Keratinocyte (primary cell): ENCODE results near the gene ARFIP1. TPM values are rescaled to one million over a fixed set of nuclear protein-coding genes. Genes with fewer than 3 reads are reported as not detected.

Experiments
- DNase-seq: peaks from one replicate; pipeline ENCODE4 v3.0.0-alpha.2; 2011; ENCODE audit warnings: low read depth, missing footprints, low spot score
- FAIRE-seq: peaks from 2 replicates; lab custom pipeline; 2011; peaks lifted over from hg19 to GRCh38; lab: Jason Lieb, UNC
- H2AFZ ChIP-seq: 2 replicates; pipeline ENCODE4 v1.6.0; 2012; ENCODE audit warnings: low read length, control low read depth, inconsistent platforms; ENCODE audit not compliant: control insufficient read depth
- H3K27ac ChIP-seq: 2 replicates; pipeline ENCODE4 v1.5.1; 2011; ENCODE audit warnings: low read length; ENCODE audit not compliant: control insufficient read depth, insufficient read depth
- H3K27me3 ChIP-seq: 3 replicates; pipeline ENCODE4 v1.6.0; 2011; ENCODE audit warnings: low read length; ENCODE audit not compliant: control insufficient read depth, insufficient read depth; ENCODE audit errors: extremely low read depth
- H3K36me3 ChIP-seq, 2 experiments: 2 replicates in 1 of 2; 3 replicates in 1 of 2; pipeline ENCODE4 v1.5.1; 2011; ENCODE audit warnings: low read length in 2 of 2, mild to moderate bottlenecking in 1 of 2; ENCODE audit not compliant: control insufficient read depth in 2 of 2, insufficient read depth in 2 of 2; ENCODE audit errors: extremely low read depth in 1 of 2
- H3K4me1 ChIP-seq: 3 replicates; pipeline ENCODE4 v1.5.1; 2011; ENCODE audit warnings: low read length; ENCODE audit not compliant: control insufficient read depth, insufficient read depth; ENCODE audit errors: extremely low read depth
- H3K4me2 ChIP-seq: 3 replicates; pipeline ENCODE4 v1.6.0; 2011; ENCODE audit warnings: low read depth, low read length; ENCODE audit not compliant: control insufficient read depth, insufficient read depth; ENCODE audit errors: extremely low read depth
- H3K4me3 ChIP-seq, 3 experiments: fragments of 200-600 bp in 1 of 3; sonication (generic) in 1 of 3; 2 replicates in 2 of 3; 3 replicates in 1 of 3; pipeline ENCODE4 v1.5.1; 2011 to 2016; ENCODE audit warnings: low read length in 3 of 3, mild to moderate bottlenecking in 3 of 3, control low read depth in 2 of 3, inconsistent platforms in 1 of 3, low read depth in 1 of 3, mixed read lengths in 1 of 3, mixed run types in 1 of 3, moderate library complexity in 1 of 3; ENCODE audit not compliant: control insufficient read depth in 2 of 3, insufficient read depth in 2 of 3; ENCODE audit errors: extremely low read depth in 1 of 3
- H3K79me2 ChIP-seq: 2 replicates; pipeline ENCODE4 v1.6.0; 2012; ENCODE audit warnings: low read length; ENCODE audit not compliant: control insufficient read depth, insufficient read depth
- H3K9ac ChIP-seq: 3 replicates; pipeline ENCODE4 v1.6.0; 2011; ENCODE audit warnings: low read length; ENCODE audit not compliant: control insufficient read depth, insufficient read depth; ENCODE audit errors: extremely low read depth
- H3K9me1 ChIP-seq: 3 replicates; pipeline ENCODE4 v1.6.0; 2011; ENCODE audit warnings: low read length; ENCODE audit not compliant: control insufficient read depth, insufficient read depth; ENCODE audit errors: extremely low read depth
- H3K9me3 ChIP-seq: 2 replicates; pipeline ENCODE4 v1.5.1; 2012; ENCODE audit warnings: low read depth, low read length; ENCODE audit not compliant: control insufficient read depth
- H4K20me1 ChIP-seq: 3 replicates; pipeline ENCODE4 v1.6.0; 2011; ENCODE audit warnings: low read length; ENCODE audit not compliant: control insufficient read depth, insufficient read depth; ENCODE audit errors: extremely low read depth
- EZH2 ChIP-seq: IDR thresholded peaks from one replicate; pipeline ENCODE4 v1.6.1; 2012; ENCODE audit warnings: inconsistent platforms, mild to moderate bottlenecking, low read length, moderate library complexity
- dilution Hi-C: fragments of 300-500 bp; cut with MboI; formaldehyde crosslinking; loops from one replicate; pipeline ENCODE4 v1.7.0; 2020; ENCODE audit warnings: low sequenced_read_pairs; ENCODE audit not compliant: extremely low pct_ligation_motif_present
- polyA plus RNA-seq, 5 experiments: library from polyadenylated mRNA; depleted of rRNA in 3 of 5; stranded (reverse) in 3 of 5; stranded (forward) in 1 of 5; unstranded in 1 of 5; fragments of >200 nt; gene quantifications; 1 replicate in 1 of 5; 2 replicates in 3 of 5; 3 replicates in 1 of 5; pipeline versions ENCODE4 v1.2.1 to v1.2.3, GENCODE V29; 2011 to 2012; ENCODE audit warnings: missing spikeins in 2 of 5, low read depth in 1 of 5, low replicate concordance in 1 of 5
- TF ChIP-seq, protein P1 (sequence below), 3 experiments: IDR thresholded peaks in 1 of 3; conservative IDR thresholded peaks in 1 of 3; optimal IDR thresholded peaks in 1 of 3; 2 replicates in 2 of 3; 3 replicates in 1 of 3; pipeline versions ENCODE3 to v1.5.1; 2011; ENCODE audit warnings: low read length in 3 of 3, mild to moderate bottlenecking in 3 of 3, moderate library complexity in 2 of 3, control low read depth in 1 of 3, inconsistent platforms in 1 of 3; ENCODE audit not compliant: insufficient read depth in 2 of 3; ENCODE audit errors: extremely low read depth in 1 of 3

Gene ARFIP1
- polyA plus RNA-seq, 1 donor (not counting 4 experiments of a cell fraction or from before 2014, with no cell fraction given): 44.4 TPM

GRCh38 chr4:152777488-152777887 lies 2.3 kb upstream of the ARFIP1 start:
- no peaks in the 10 kb centered on the region for H3K9me3 ChIP-seq
- FAIRE-seq: no peak
- H3K9me1 ChIP-seq: peaks cover 2% of the 10 kb centered on the region
- no peak overlapping the region for H3K4me2 ChIP-seq
- dilution Hi-C loops: no loop called here
- H3K4me3 ChIP-seq: no peak overlapping the region
- no peaks in the 10 kb centered on the region for H4K20me1 ChIP-seq
- no peak overlapping the region for H3K27ac ChIP-seq
- TF ChIP-seq EZH2: no peak
- TF ChIP-seq, protein P1, sequence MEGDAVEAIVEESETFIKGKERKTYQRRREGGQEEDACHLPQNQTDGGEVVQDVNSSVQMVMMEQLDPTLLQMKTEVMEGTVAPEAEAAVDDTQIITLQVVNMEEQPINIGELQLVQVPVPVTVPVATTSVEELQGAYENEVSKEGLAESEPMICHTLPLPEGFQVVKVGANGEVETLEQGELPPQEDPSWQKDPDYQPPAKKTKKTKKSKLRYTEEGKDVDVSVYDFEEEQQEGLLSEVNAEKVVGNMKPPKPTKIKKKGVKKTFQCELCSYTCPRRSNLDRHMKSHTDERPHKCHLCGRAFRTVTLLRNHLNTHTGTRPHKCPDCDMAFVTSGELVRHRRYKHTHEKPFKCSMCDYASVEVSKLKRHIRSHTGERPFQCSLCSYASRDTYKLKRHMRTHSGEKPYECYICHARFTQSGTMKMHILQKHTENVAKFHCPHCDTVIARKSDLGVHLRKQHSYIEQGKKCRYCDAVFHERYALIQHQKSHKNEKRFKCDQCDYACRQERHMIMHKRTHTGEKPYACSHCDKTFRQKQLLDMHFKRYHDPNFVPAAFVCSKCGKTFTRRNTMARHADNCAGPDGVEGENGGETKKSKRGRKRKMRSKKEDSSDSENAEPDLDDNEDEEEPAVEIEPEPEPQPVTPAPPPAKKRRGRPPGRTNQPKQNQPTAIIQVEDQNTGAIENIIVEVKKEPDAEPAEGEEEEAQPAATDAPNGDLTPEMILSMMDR (optimal IDR thresholded peaks at IDR 0.05 in 1 of 3, IDR thresholded peaks at IDR 0.05 in 1 of 3, conservative IDR thresholded peaks at IDR 0.05 in 1 of 3; ENCODE audit: extremely low read depth in 1 of 3, insufficient read depth in 2 of 3, low read length in 3 of 3): no peak
- no peak for DNase-seq
- peaks cover 23% of the 10 kb centered on the region for H3K4me1 ChIP-seq
- H3K9ac ChIP-seq: no peak overlapping the region
- no peaks in the 10 kb centered on the region for H3K36me3 ChIP-seq
- H3K27me3 ChIP-seq: no peaks in the 10 kb centered on the region
- H3K79me2 ChIP-seq: peaks cover 24% of the 10 kb centered on the region
- no peak overlapping the region for H2AFZ ChIP-seq

- H2AFZ ChIP-seq: peak overlapping the region; percentile 97
Measured at GRCh38 chr4:152778656-152779512, 870 bp upstream of the ARFIP1 start.

More at GRCh38 chr4:152778656-152779512, 870 bp upstream of the ARFIP1 start:
- H3K27me3 ChIP-seq: no peaks in the 10 kb centered on the region
- no peak for FAIRE-seq
- no peaks in the 10 kb centered on the region for H3K9me3 ChIP-seq
- DNase-seq: no peak
- peak overlapping the region; percentile 75 to 94 (median 90) for H3K4me3 ChIP-seq
- H3K79me2 ChIP-seq: peaks cover 38% of the 10 kb centered on the region
- peaks cover 23% of the 10 kb centered on the region for H3K4me1 ChIP-seq
- no peaks in the 10 kb centered on the region for H4K20me1 ChIP-seq
- peak overlapping the region; percentile 98 for H3K4me2 ChIP-seq
- H3K36me3 ChIP-seq: no peaks in the 10 kb centered on the region
- dilution Hi-C loops: no loop called here
- peak overlapping the region; percentile 87 for H3K27ac ChIP-seq
- H3K9ac ChIP-seq: peak overlapping the region; percentile 83
- H3K9me1 ChIP-seq: peaks cover 2% of the 10 kb centered on the region
- TF ChIP-seq EZH2: no peak
- TF ChIP-seq, protein P1 (optimal IDR thresholded peaks at IDR 0.05 in 1 of 3, IDR thresholded peaks at IDR 0.05 in 1 of 3, conservative IDR thresholded peaks at IDR 0.05 in 1 of 3; ENCODE audit: extremely low read depth in 1 of 3, insufficient read depth in 2 of 3, low read length in 3 of 3): no peak
